Breast epithelium (tissue), 3 donors: ENCODE results near the gene GARS1.

Experiments used
- POLR2A ChIP-seq: fragments of 450-650 bp; IDR thresholded peaks from one replicate; pipeline ENCODE4 v1.6.1; 2016; ENCODE audit warnings: antibody characterized with exemption, mild to moderate bottlenecking, moderate library complexity
- POLR2AphosphoS5 ChIP-seq, 3 donors: sonication (generic); formaldehyde crosslinking; IDR thresholded peaks; one replicate each; pipeline ENCODE4 v1.6.1; 2017; ENCODE audit warnings: antibody characterized with exemption in 3 of 3

GRCh38 chr7:30572212-30572841 lies 22.4 kb upstream of the GARS1 start:
- TF ChIP-seq POLR2A (no peak), POLR2AphosphoS5 (IDR thresholded peaks at IDR 0.05) (no peak)
